TTC549 (cell line): ENCODE results near the gene CRISPLD2.
"Not testable (repeated sequence)": the region's sequence is repeated elsewhere in the genome, so short reads cannot be mapped to it uniquely, and the experiment has no call there.

Source experiments
- FAIRE-seq: peaks from 2 replicates; lab custom pipeline; 2012; peaks lifted over from hg19 to GRCh38; lab: Jason Lieb, UNC

The CRISPLD2 gene

GRCh38 chr16:84862804-84863480 lies 43.2 kb downstream of the CRISPLD2 start:
- FAIRE-seq, result no peak

GRCh38 chr16:84863481-84863814 lies 43.7 kb downstream of the CRISPLD2 start:
- FAIRE-seq, result no peak

- FAIRE-seq, result no peak
These were observed 44.7 kb downstream of the CRISPLD2 start for GRCh38 chr16:84864326-84864955.

- FAIRE-seq, result no peak
These were observed 47.9 kb downstream of the CRISPLD2 start for GRCh38 chr16:84867696-84868095.

- FAIRE-seq, result no peak
These were observed 48.5 kb downstream of the CRISPLD2 start for GRCh38 chr16:84868328-84868727.

- FAIRE-seq, result no peak
These were observed 49.2 kb downstream of the CRISPLD2 start for GRCh38 chr16:84868829-84869472.

- no peak for FAIRE-seq
These were observed 49.7 kb downstream of the CRISPLD2 start for GRCh38 chr16:84869473-84869845.

GRCh38 chr16:84872971-84873370 lies 53.2 kb downstream of the CRISPLD2 start:
- FAIRE-seq, result not testable (repeated sequence)

GRCh38 chr16:84874004-84874435 lies 54.2 kb downstream of the CRISPLD2 start:
- FAIRE-seq, result no peak

GRCh38 chr16:84874553-84874952 lies 54.8 kb downstream of the CRISPLD2 start:
- FAIRE-seq, result no peak

GRCh38 chr16:84874983-84875382 lies 55.2 kb downstream of the CRISPLD2 start:
- FAIRE-seq, result no peak

GRCh38 chr16:84875846-84876245 lies 56.1 kb downstream of the CRISPLD2 start:
- no peak for FAIRE-seq

GRCh38 chr16:84876873-84877606 lies 57.3 kb downstream of the CRISPLD2 start:
- FAIRE-seq, result no peak

GRCh38 chr16:84878770-84879169 lies 59.0 kb downstream of the CRISPLD2 start:
- no peak for FAIRE-seq

- no peak for FAIRE-seq
These were observed 60.0 kb downstream of the CRISPLD2 start for GRCh38 chr16:84879569-84880487.

- FAIRE-seq, result no peak
These were observed 62.1 kb downstream of the CRISPLD2 start for GRCh38 chr16:84881702-84882521.

- no peak for FAIRE-seq
These were observed 63.5 kb downstream of the CRISPLD2 start for GRCh38 chr16:84883301-84883700.

GRCh38 chr16:84884246-84884595 lies 64.4 kb downstream of the CRISPLD2 start:
- FAIRE-seq, result no peak

GRCh38 chr16:84884596-84885341 lies 65.0 kb downstream of the CRISPLD2 start:
- no peak for FAIRE-seq

- no peak for FAIRE-seq
These were observed 65.6 kb downstream of the CRISPLD2 start for GRCh38 chr16:84885342-84885910.
